Adrenal gland (tissue), 5 donors: ENCODE data around the gene HLTF.
"Not testable (repeated sequence)": the region's sequence is repeated elsewhere in the genome, so short reads cannot be mapped to it uniquely, and the experiment has no call there.

Experiments used
- CTCF ChIP-seq, 6 experiments: fragments of 450-650 bp in 4 of 6; fragments of 200-600 bp in 2 of 6; sonication (generic) in 1 of 6; IDR thresholded peaks; 1 replicate in 5 of 6; 2 replicates in 1 of 6; pipeline versions ENCODE4 v1.5.1 to v1.8.0; 2016 to 2021; ENCODE audit warnings: antibody characterized with exemption in 6 of 6, mild to moderate bottlenecking in 2 of 6, moderate library complexity in 1 of 6
- POLR2A ChIP-seq, 2 donors: fragments of 450-650 bp; IDR thresholded peaks; one replicate each; pipeline ENCODE4 v1.6.1; 2017; ENCODE audit warnings: antibody characterized with exemption in 2 of 2, mild to moderate bottlenecking in 2 of 2, moderate library complexity in 1 of 2
- donor health status: DM: no; HTN: no; CAD: no.

- TF ChIP-seq POLR2A, CTCF (IDR thresholded peaks at IDR 0.05): not testable (repeated sequence)
Measured at GRCh38 chr3:149097987-149098386, 11.7 kb upstream of the HLTF start.
